T47D (cell line): ENCODE results near the gene MPST.
A peak's percentile ranks its signal among the peaks of the same experiment; 100 is the strongest.

ENCODE experiments used
- DNase-seq, 2 experiments: peaks; one replicate each; pipeline versions ENCODE4 v3.0.0 to v3.0.0-alpha.2; 2011 to 2012; ENCODE audit warnings: low read depth in 1 of 2, low spot score in 1 of 2
- JUND ChIP-seq: IDR thresholded peaks from 2 replicates; pipeline ENCODE4 v1.6.1; 2012; ENCODE audit warnings: low read depth
- in situ Hi-C: cut with HindIII; loops from 2 replicates; pipeline ENCODE4 v1.10.0; 2016; ENCODE audit warnings: low sequenced_read_pairs, low pct_unique_long_range_greater_than_20kb

MPST gene

GRCh38 chr22:37019309-37020191, at the start of gene MPST, which contains the start of gene TST:
Gene MPST (plus strand): TSS chr22:37019742. CDS start chr22:37019837, 95 bp downstream.
Gene TST (minus strand): TSS chr22:37019447. CDS start chr22:37018732, 715 bp downstream.
- no peak for TF ChIP-seq JUND
- in situ Hi-C loops, result no loop called here
- peak; percentile 70 to 74 for DNase-seq

- peak in 1 of 2 experiments; percentile 37 for DNase-seq
- no peak for TF ChIP-seq JUND
- in situ Hi-C loops, result no loop called here
Measured at GRCh38 chr22:36971341-36972125, 48.0 kb upstream of the MPST start.

GRCh38 chr22:36976606-36977005, 42.9 kb upstream of the MPST start:
- DNase-seq, result no peak
- TF ChIP-seq JUND, result no peak
- in situ Hi-C loops, result no loop called here

- in situ Hi-C loops, result no loop called here
- TF ChIP-seq JUND, result no peak
Measured at GRCh38 chr22:36977401-36977861, 42.1 kb upstream of the MPST start.

GRCh38 chr22:36977947-36978660, 41.4 kb upstream of the MPST start:
- in situ Hi-C loops, result no loop called here
- TF ChIP-seq JUND, result no peak

More at GRCh38 chr22:36977401-36977861, 42.1 kb upstream of the MPST start:
- DNase-seq, result peak in 1 of 2 experiments; percentile 27

GRCh38 chr22:36979016-36979910, 40.3 kb upstream of the MPST start:
- no peak for TF ChIP-seq JUND
- in situ Hi-C loops, result no loop called here
- no peak for DNase-seq

More at GRCh38 chr22:36977947-36978660, 41.4 kb upstream of the MPST start:
- DNase-seq, result peak; percentile 72 to 80

- in situ Hi-C loops, result no loop called here
Measured at GRCh38 chr22:36981247-36981775, 38.2 kb upstream of the MPST start.

GRCh38 chr22:36982136-36982535, 37.4 kb upstream of the MPST start:
- in situ Hi-C loops, result no loop called here
- TF ChIP-seq JUND, result no peak
- no peak for DNase-seq

More at GRCh38 chr22:36981247-36981775, 38.2 kb upstream of the MPST start:
- DNase-seq, result no peak
- no peak for TF ChIP-seq JUND

GRCh38 chr22:36985211-36985889, 34.2 kb upstream of the MPST start:
- no peak for DNase-seq
- in situ Hi-C loops, result no loop called here
- TF ChIP-seq JUND, result no peak

GRCh38 chr22:36986242-36986821, 33.2 kb upstream of the MPST start:
- no peak for TF ChIP-seq JUND
- no peak for DNase-seq
- in situ Hi-C loops, result no loop called here
